ENCODE results near the gene PDE8A.

PDE8A gene

GRCh38 chr15:85099195-85099803 lies 117.6 kb downstream of the PDE8A start:
- H3K9ac ChIP-seq (ENCODE audit: low read depth, low read length), result no peak overlapping the region

GRCh38 chr15:85100186-85100937 lies 118.7 kb downstream of the PDE8A start:
- H3K9me3 ChIP-seq (ENCODE audit: control insufficient read depth, insufficient read depth, low read length), result no peaks in the 10 kb centered on the region
- no peaks in the 10 kb centered on the region for H3K4me1 ChIP-seq (ENCODE audit: insufficient read depth, low read length)
- H3K36me3 ChIP-seq (ENCODE audit: insufficient read depth, low read length), result no peaks in the 10 kb centered on the region
- H3K9ac ChIP-seq (ENCODE audit: low read depth, low read length), result no peak overlapping the region

More at GRCh38 chr15:85099195-85099803, 117.6 kb downstream of the PDE8A start:
- Histone ChIP-seq H3K4me1 (ENCODE audit: insufficient read depth, low read length) (no peaks in the 10 kb centered on the region), H3K9me3 (ENCODE audit: control insufficient read depth, insufficient read depth, low read length) (no peaks in the 10 kb centered on the region), H3K36me3 (ENCODE audit: insufficient read depth, low read length) (no peaks in the 10 kb centered on the region)

GRCh38 chr15:85104584-85104983 lies 122.9 kb downstream of the PDE8A start:
- no peaks in the 10 kb centered on the region for H3K9me3 ChIP-seq (ENCODE audit: control insufficient read depth, insufficient read depth, low read length)
- H3K9ac ChIP-seq (ENCODE audit: low read depth, low read length), result no peak overlapping the region
- no peaks in the 10 kb centered on the region for H3K36me3 ChIP-seq (ENCODE audit: insufficient read depth, low read length)
- H3K4me1 ChIP-seq (ENCODE audit: insufficient read depth, low read length), result no peaks in the 10 kb centered on the region

GRCh38 chr15:85108136-85108535 lies 126.5 kb downstream of the PDE8A start:
- Histone ChIP-seq H3K9me3 (ENCODE audit: control insufficient read depth, insufficient read depth, low read length) (no peaks in the 10 kb centered on the region), H3K36me3 (ENCODE audit: insufficient read depth, low read length) (no peaks in the 10 kb centered on the region), H3K9ac (ENCODE audit: low read depth, low read length) (no peak overlapping the region), H3K4me1 (ENCODE audit: insufficient read depth, low read length) (no peaks in the 10 kb centered on the region)

- H3K36me3 ChIP-seq (ENCODE audit: insufficient read depth, low read length), result no peaks in the 10 kb centered on the region
- no peaks in the 10 kb centered on the region for H3K4me1 ChIP-seq (ENCODE audit: insufficient read depth, low read length)
- H3K9ac ChIP-seq (ENCODE audit: low read depth, low read length), result no peak overlapping the region
- H3K9me3 ChIP-seq (ENCODE audit: control insufficient read depth, insufficient read depth, low read length), result no peaks in the 10 kb centered on the region
Observed at GRCh38 chr15:85109333-85109732, 127.7 kb downstream of the PDE8A start.

GRCh38 chr15:85112997-85113396 lies 131.3 kb downstream of the PDE8A start:
- H3K4me1 ChIP-seq (ENCODE audit: insufficient read depth, low read length), result no peaks in the 10 kb centered on the region
- no peaks in the 10 kb centered on the region for H3K9me3 ChIP-seq (ENCODE audit: control insufficient read depth, insufficient read depth, low read length)
- H3K9ac ChIP-seq (ENCODE audit: low read depth, low read length), result no peak overlapping the region
- H3K36me3 ChIP-seq (ENCODE audit: insufficient read depth, low read length), result peaks cover 2% of the 10 kb centered on the region; the same call in 1 of the 2 replicates

GRCh38 chr15:85114886-85115285 lies 133.2 kb downstream of the PDE8A start:
- Histone ChIP-seq H3K9me3 (ENCODE audit: control insufficient read depth, insufficient read depth, low read length) (no peaks in the 10 kb centered on the region), H3K4me1 (ENCODE audit: insufficient read depth, low read length) (no peaks in the 10 kb centered on the region), H3K36me3 (ENCODE audit: insufficient read depth, low read length) (peaks cover 2% of the 10 kb centered on the region; the same call in 1 of the 2 replicates), H3K9ac (ENCODE audit: low read depth, low read length) (no peak overlapping the region)

- H3K9ac ChIP-seq (ENCODE audit: low read depth, low read length), result no peak overlapping the region
- H3K4me1 ChIP-seq (ENCODE audit: insufficient read depth, low read length), result no peaks in the 10 kb centered on the region
- no peaks in the 10 kb centered on the region for H3K9me3 ChIP-seq (ENCODE audit: control insufficient read depth, insufficient read depth, low read length)
- H3K36me3 ChIP-seq (ENCODE audit: insufficient read depth, low read length), result peaks cover 2% of the 10 kb centered on the region; the same call in 1 of the 2 replicates
Observed at GRCh38 chr15:85116066-85116465, 134.4 kb downstream of the PDE8A start.

GRCh38 chr15:85116494-85116893 lies 134.8 kb downstream of the PDE8A start:
- Histone ChIP-seq H3K36me3 (ENCODE audit: insufficient read depth, low read length) (peaks cover 2% of the 10 kb centered on the region; the same call in 1 of the 2 replicates), H3K9ac (ENCODE audit: low read depth, low read length) (no peak overlapping the region), H3K9me3 (ENCODE audit: control insufficient read depth, insufficient read depth, low read length) (no peaks in the 10 kb centered on the region), H3K4me1 (ENCODE audit: insufficient read depth, low read length) (no peaks in the 10 kb centered on the region)

- peaks cover 2% of the 10 kb centered on the region; the same call in 1 of the 2 replicates for H3K36me3 ChIP-seq (ENCODE audit: insufficient read depth, low read length)
- no peaks in the 10 kb centered on the region for H3K9me3 ChIP-seq (ENCODE audit: control insufficient read depth, insufficient read depth, low read length)
Observed at GRCh38 chr15:85116925-85117646, 135.4 kb downstream of the PDE8A start.

GRCh38 chr15:85118173-85118572 lies 136.5 kb downstream of the PDE8A start:
- no peaks in the 10 kb centered on the region for H3K4me1 ChIP-seq (ENCODE audit: insufficient read depth, low read length)
- H3K9ac ChIP-seq (ENCODE audit: low read depth, low read length), result no peak overlapping the region
- H3K9me3 ChIP-seq (ENCODE audit: control insufficient read depth, insufficient read depth, low read length), result no peaks in the 10 kb centered on the region
- peaks cover 2% of the 10 kb centered on the region; the same call in 1 of the 2 replicates for H3K36me3 ChIP-seq (ENCODE audit: insufficient read depth, low read length)

More at GRCh38 chr15:85116925-85117646, 135.4 kb downstream of the PDE8A start:
- Histone ChIP-seq H3K9ac (ENCODE audit: low read depth, low read length) (no peak overlapping the region), H3K4me1 (ENCODE audit: insufficient read depth, low read length) (no peaks in the 10 kb centered on the region)

- Histone ChIP-seq H3K9ac (ENCODE audit: low read depth, low read length) (no peak overlapping the region), H3K36me3 (ENCODE audit: insufficient read depth, low read length) (peaks cover 2% of the 10 kb centered on the region; the same call in 1 of the 2 replicates), H3K9me3 (ENCODE audit: control insufficient read depth, insufficient read depth, low read length) (no peaks in the 10 kb centered on the region), H3K4me1 (ENCODE audit: insufficient read depth, low read length) (no peaks in the 10 kb centered on the region)
Observed at GRCh38 chr15:85118581-85118980, 136.9 kb downstream of the PDE8A start.

GRCh38 chr15:85120351-85121113 lies 138.9 kb downstream of the PDE8A start:
- H3K9me3 ChIP-seq (ENCODE audit: control insufficient read depth, insufficient read depth, low read length), result no peaks in the 10 kb centered on the region
- H3K9ac ChIP-seq (ENCODE audit: low read depth, low read length), result no peak overlapping the region
- H3K4me1 ChIP-seq (ENCODE audit: insufficient read depth, low read length), result peaks cover 10% of the 10 kb centered on the region
- H3K36me3 ChIP-seq (ENCODE audit: insufficient read depth, low read length), result peaks cover 2% of the 10 kb centered on the region; the same call in 1 of the 2 replicates

- H3K36me3 ChIP-seq (ENCODE audit: insufficient read depth, low read length), result no peaks in the 10 kb centered on the region
- H3K4me1 ChIP-seq (ENCODE audit: insufficient read depth, low read length), result peaks cover 10% of the 10 kb centered on the region
- H3K9ac ChIP-seq (ENCODE audit: low read depth, low read length), result no peak overlapping the region
- no peaks in the 10 kb centered on the region for H3K9me3 ChIP-seq (ENCODE audit: control insufficient read depth, insufficient read depth, low read length)
Observed at GRCh38 chr15:85124173-85124572, 142.5 kb downstream of the PDE8A start.

All from ES-I3 (cell line).